Erythroblast (primary cell): ENCODE results near the gene FAM174A.
A peak's percentile ranks its signal among the peaks of the same experiment; 100 is the strongest.
"Not testable (repeated sequence)": the region's sequence is repeated elsewhere in the genome, so short reads cannot be mapped to it uniquely, and the experiment has no call there.

ENCODE experiments used
- DNase-seq, 2 experiments: peaks; one replicate each; lab custom pipeline; 2025; lab: John Stamatoyannopoulos, UW
- GATA1 ChIP-seq: IDR thresholded peaks from 2 replicates; pipeline ENCODE4 v1.6.1; 2011; ENCODE audit warnings: low read depth, mild to moderate bottlenecking, control low read depth, low read length, moderate library complexity
- POLR2A ChIP-seq: IDR thresholded peaks from 2 replicates; pipeline ENCODE4 v1.6.1; 2011; ENCODE audit warnings: mild to moderate bottlenecking, low read length

Gene FAM174A

DNA sequence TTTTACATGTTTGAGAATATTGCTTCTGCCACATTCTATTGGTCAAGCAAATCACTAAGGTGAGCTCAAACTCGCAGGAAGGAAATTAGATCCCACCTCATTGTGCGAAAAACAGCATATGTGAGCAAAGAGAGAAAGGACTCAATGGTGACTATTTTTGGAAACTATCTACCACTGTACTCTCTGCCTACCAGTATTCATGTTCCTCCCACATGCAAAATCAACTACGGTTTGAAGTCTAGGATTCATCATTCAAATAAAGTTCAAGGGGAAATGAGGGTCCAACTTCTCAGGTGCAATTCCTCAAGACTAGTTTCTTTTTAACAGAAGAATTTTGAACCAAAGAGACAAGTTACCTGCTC is 60.6 kb downstream of the FAM174A start:
- no peak for DNase-seq
- no peak for TF ChIP-seq GATA1
- TF ChIP-seq POLR2A, result no peak

DNA sequence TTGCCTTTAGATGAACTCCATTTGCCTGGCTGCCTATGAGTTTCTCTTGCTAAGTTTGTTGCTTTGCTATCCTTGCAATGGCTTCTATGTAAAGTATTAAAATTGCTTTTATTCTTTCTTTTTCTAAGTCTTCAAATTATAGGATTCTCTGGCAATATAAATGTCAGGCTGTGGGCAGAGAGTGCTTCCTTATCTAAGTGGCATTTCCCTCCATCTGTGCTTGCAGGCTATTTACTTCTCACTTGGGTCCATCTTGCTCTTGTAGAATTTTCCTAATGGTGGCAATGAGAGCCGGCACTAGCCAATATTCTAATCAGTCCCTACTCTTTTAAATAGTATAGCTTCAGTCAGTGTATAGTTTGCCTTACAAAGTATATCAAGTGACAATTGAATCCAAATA is 63.3 kb downstream of the FAM174A start:
- TF ChIP-seq GATA1 (no peak), POLR2A (no peak)
- DNase-seq, result no peak

DNA sequence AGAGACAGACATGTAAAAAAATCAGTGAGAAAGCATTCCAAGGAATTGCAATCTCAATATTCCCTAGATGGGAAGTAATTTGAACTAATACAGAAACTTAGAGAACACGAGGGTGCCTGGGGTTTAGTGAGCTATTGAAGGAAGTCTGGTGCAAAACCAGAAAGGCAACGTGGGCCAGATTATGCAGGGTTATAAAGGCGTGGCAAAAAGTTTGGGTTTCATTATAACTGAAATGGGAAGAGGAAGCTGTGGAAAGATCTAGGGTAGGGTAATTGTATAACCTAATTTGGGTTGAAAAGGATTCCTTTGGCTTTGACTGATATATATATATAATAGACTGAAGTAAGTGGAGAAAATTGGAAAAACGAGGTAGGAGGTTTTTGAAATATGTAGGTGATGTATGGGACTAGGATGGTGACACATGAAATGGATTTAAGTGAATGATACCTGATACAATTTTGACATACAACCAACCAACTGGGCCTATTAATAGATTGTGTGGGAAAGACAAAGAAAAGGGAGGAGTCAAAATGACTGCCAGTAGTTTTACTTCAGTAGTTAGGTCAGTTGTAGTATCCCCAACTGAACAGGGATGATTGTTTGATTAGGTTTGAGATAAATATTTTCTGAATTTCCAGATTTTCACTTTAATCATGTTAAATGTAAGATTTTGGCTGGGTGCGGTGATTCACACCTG is 65.3 kb downstream of the FAM174A start:
- TF ChIP-seq POLR2A (no peak), GATA1 (no peak)
- DNase-seq, result no peak

DNA sequence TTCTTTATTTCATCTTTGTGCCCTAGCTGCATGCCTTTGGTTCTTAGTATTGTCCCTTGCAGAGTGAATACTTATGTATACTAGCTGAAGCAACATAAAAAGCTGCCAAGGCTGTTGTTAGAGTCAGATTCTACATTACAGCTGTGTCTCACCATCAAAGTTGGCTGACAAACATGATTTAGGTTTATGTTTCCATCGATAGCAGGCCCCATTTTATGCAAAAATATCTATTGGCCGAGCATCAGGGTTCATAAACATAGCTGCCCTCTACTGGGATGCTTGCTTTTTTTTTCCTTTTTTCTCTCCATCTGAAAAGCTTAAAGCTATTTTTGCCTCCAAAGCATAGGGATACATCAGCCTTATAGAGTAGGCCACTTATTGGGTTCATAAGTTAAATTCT is 68.0 kb downstream of the FAM174A start:
- no peak for DNase-seq
- TF ChIP-seq POLR2A (no peak), GATA1 (no peak)

DNA sequence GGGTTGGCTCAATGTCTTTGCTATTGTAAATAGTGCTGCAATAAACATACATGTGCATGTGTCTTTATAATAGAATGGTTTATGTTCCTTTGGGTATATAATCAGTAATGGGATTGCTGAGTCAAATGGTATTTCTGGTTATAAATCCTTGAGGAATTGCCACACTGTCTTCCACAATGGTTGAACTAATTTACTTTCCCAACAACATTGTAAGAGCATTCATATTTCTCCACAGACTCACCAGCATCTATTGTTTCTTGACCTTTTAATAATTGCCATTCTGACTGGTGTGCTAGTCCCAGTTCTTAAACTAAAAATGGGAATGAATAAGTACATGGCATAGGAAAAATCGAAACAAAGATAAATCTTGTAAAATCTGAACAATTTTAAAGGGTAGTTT is 68.8 kb downstream of the FAM174A start:
- DNase-seq, result not testable (repeated sequence)

DNA sequence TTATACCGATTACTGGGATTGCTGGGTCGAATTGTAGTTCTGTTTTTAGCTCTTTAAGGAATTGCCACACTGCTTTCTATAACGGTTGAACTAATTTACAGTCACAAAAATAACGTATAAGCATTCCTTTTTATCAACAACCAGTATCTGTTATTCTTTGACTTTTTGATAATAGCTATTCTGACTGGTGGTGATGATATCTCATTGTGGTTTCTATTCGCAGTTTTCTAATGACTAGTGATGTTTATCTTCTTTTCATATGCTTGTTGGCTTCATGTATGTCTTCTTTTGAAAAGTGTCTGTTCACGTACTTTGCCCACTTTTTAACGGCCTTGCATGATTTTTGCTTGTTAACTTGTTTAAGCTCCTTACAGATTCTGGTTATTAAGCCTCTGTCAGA is 74.4 kb downstream of the FAM174A start:
- TF ChIP-seq POLR2A (no peak), GATA1 (no peak)
- DNase-seq, result no peak

DNA sequence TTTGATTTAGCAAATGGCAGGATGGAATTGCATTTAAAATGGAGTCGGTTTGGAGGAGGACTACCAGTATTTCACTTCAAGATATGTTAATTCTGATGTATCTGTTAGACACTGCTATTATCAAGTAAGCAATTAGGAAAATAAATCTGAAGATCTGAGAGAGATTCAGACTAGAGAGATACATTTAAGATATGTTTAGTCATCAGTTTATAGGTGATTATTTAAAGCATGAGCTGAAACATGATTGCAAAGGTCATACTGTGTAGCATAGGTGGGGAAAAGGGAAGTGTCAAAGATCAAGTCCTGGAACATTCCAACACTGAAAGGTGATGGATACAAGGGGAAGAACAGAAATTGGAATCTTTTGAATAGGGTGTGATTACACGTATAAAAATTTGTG is 79.1 kb downstream of the FAM174A start:
- no peak for DNase-seq

DNA sequence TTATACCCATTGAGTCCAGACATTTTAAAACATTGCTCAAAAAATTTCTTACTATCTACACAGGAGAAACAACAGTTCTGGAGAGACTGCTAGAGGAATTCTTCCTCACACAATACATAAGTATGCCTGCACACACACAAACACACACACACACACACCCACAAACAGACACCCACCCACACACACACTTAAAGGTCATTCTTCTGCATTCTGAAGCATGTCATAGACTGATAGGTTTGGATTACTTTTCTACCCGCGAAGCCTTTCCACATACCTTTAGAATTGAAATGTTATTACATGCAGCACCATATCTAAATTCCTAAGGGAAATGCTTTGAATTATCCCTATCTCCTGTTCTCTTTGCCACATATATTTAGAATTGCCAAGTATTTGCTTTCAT is 80.2 kb downstream of the FAM174A start:
- no peak for TF ChIP-seq GATA1
- no peak for TF ChIP-seq POLR2A

More for the DNA sequence above, 79.1 kb downstream of the FAM174A start:
- no peak for TF ChIP-seq GATA1
- TF ChIP-seq POLR2A, result no peak

DNA sequence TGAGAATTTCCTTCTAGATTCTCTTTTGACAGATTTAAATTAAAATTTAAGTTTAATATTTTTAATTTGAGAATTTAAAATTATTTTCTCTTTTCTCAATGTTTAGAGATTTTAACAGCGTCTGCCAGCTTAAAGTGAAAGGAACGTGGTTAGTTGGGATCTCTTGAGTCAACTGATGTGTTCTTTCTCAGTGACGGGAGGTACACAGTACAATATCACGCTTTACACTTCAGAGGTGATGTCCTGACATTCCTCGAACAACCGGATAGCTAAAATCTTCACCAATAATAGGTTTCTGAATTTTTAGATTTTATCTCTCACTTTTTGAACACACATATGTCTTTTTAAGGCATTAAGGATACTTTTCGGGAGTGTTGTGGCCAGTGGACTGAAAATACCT is 81.1 kb downstream of the FAM174A start:
- TF ChIP-seq POLR2A (no peak), GATA1 (no peak)
- no peak for DNase-seq

More for the DNA sequence above, 80.2 kb downstream of the FAM174A start:
- no peak for DNase-seq

DNA sequence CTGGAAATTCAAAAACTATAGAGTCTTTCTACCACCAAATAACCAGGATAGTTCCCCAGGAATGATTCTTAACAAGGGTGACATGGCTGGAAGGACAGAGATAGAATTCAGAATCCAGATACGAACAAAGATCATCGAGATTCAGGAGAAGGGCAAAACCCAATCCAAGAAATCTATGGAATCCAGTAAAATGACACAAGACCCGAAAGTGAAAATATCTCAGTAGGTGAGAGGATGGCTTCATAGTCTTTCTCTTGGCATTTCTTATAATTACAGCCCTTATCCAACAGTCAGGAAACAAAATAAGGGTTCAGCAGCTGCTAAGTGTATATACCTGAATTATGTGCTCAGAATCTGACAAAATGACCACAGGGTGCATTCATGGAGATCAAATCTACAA is 81.8 kb downstream of the FAM174A start:
- no peak for DNase-seq
- TF ChIP-seq POLR2A (no peak), GATA1 (no peak)

DNA sequence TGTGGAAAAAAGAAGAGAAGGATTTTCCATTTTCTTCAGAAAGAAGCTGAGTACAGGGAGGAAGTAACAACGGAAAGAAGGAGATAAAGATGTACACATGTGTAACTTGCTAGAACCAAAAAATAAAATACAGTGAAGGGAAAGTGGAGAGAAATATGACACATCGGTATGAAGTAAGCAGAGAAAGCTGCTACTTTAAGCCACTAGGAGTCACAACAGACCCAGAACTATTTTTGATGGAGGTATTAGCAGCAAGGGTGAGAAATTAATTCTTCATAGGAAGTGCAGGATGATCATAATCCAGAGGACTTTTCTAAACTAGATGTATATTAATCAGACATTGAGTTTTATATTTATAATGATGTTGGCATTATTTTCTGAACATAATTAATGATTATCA is 88.5 kb downstream of the FAM174A start:
- peak; percentile 5 to 16 for DNase-seq
- TF ChIP-seq POLR2A, result no peak
- TF ChIP-seq GATA1, result no peak

DNA sequence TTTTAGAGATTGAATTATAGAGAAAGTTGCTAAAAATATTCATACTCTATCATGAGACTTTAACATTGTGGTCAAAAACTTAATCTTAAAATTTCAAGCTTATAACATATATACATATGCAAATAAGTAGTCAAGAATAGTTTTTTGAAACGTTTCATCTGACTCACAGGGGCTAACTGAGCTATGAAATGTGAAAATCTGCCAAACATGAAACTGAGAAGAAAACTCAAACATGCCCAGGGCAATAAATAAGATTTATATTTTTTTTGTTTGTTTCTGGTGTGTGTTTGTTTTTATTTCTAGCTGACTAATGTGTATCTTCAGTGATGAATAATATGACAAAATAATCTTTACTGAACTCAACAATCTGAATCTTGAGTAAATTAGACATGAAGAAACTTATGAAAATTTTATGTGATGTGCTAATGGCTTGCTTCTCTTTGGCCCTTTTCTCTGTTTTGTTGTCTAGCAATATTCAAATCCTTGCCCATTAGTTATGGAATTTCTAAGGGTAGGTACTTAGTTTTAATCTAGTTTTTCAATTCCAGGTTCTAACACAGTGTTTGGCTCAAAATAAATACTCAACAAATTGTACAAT is 99.9 kb downstream of the FAM174A start:
- DNase-seq, result no peak
- TF ChIP-seq POLR2A (no peak), GATA1 (no peak)
